T-cell (primary cell): ENCODE measurements around the gene NUP153. TPM values are rescaled to one million over a fixed set of nuclear protein-coding genes. Genes with fewer than 3 reads are reported as not detected.
"Not testable (repeated sequence)": the region's sequence is repeated elsewhere in the genome, so short reads cannot be mapped to it uniquely, and the experiment has no call there.

Experiments
- ATAC-seq, 4 experiments: fragments of 200-7000 bp in 3 of 4; fragments of 150-1000 bp in 1 of 4; cut with Tn5 transposase; replicated peaks in 1 of 4; 1 replicate in 3 of 4; 2 replicates in 1 of 4; pipeline ENCODE4 v1.10.0; 2021; ENCODE audit warnings: moderate library complexity in 3 of 4, mild to moderate bottlenecking in 2 of 4, moderate number of reproducible peaks in 1 of 4
- CTCF ChIA-PET, 2 donors: fragments of 300-600 bp; sonication (Branson Sonifier 250); formaldehyde crosslinking; loops; one replicate each; lab custom pipeline; 2022; ENCODE audit warnings: antibody characterized with exemption in 2 of 2; lab: Charles Lee
- POLR2A ChIA-PET, 2 donors: fragments of 300-600 bp; sonication (Branson Sonifier 250); formaldehyde crosslinking; loops; one replicate each; lab custom pipeline; 2022; ENCODE audit warnings: antibody characterized with exemption in 2 of 2; lab: Charles Lee
- DNase-seq, 35 experiments: peaks; one replicate each; pipeline versions ENCODE4 v3.0.0 to v3.0.0-alpha.2; 2013 to 2023
- H3K27ac ChIP-seq: one replicate; pipeline ENCODE4 v1.5.1; 2013; ENCODE audit warnings: low read length
- H3K27me3 ChIP-seq, 2 experiments: replicated peaks in 1 of 2; 1 replicate in 1 of 2; 2 replicates in 1 of 2; pipeline versions ENCODE4 v1.6.1 to v1.7.0; 2013; ENCODE audit warnings: low read length in 1 of 2, mixed read lengths in 1 of 2; ENCODE audit not compliant: control insufficient read depth in 2 of 2, insufficient read depth in 2 of 2; ENCODE audit errors: extremely low read depth in 1 of 2
- H3K36me3 ChIP-seq, 2 donors: 1 replicate in 1 of 2; 2 replicates in 1 of 2; pipeline versions ENCODE4 v1.6.1 to v1.7.0; 2013; ENCODE audit warnings: low read length in 1 of 2; ENCODE audit not compliant: control insufficient read depth in 2 of 2, insufficient read depth in 1 of 2; ENCODE audit errors: extremely low read depth in 1 of 2
- H3K4me1 ChIP-seq, 2 experiments: 1 replicate in 1 of 2; 2 replicates in 1 of 2; pipeline versions ENCODE4 v1.6.1 to v1.7.0; 2013; ENCODE audit warnings: low read length in 2 of 2, mixed read lengths in 1 of 2; ENCODE audit not compliant: insufficient read depth in 2 of 2, control insufficient read depth in 1 of 2; ENCODE audit errors: extremely low read depth in 1 of 2
- H3K4me3 ChIP-seq, 2 donors: 1 replicate in 1 of 2; 2 replicates in 1 of 2; pipeline versions ENCODE4 v1.5.1 to v1.7.0; 2013; ENCODE audit warnings: mild to moderate bottlenecking in 2 of 2, low read length in 1 of 2, moderate library complexity in 1 of 2; ENCODE audit not compliant: control insufficient read depth in 1 of 2; ENCODE audit errors: extremely low read depth in 1 of 2
- H3K9me3 ChIP-seq: 2 replicates; pipeline ENCODE4 v1.7.0; 2013
- H3K27ac Mint-ChIP-seq, 2 donors: one replicate each; pipeline ENCODE4 v1.8.0; 2020 to 2021; ENCODE audit warnings: mild to moderate bottlenecking in 2 of 2, mixed read lengths in 2 of 2
- H3K27me3 Mint-ChIP-seq, 2 donors: one replicate each; pipeline ENCODE4 v1.8.0; 2021 to 2022; ENCODE audit warnings: mixed read lengths in 2 of 2
- H3K36me3 Mint-ChIP-seq: one replicate; pipeline ENCODE4 v1.8.0; 2021; ENCODE audit warnings: mixed read lengths
- H3K4me1 Mint-ChIP-seq, 3 donors: one replicate each; pipeline ENCODE4 v1.8.0; 2020 to 2022; ENCODE audit warnings: mixed read lengths in 3 of 3, mild to moderate bottlenecking in 1 of 3
- H3K4me3 Mint-ChIP-seq, 3 donors: one replicate each; pipeline ENCODE4 v1.8.0; 2020 to 2022; ENCODE audit warnings: mild to moderate bottlenecking in 3 of 3, mixed read lengths in 3 of 3, moderate library complexity in 3 of 3
- H3K9me3 Mint-ChIP-seq, 3 donors: one replicate each; pipeline ENCODE4 v1.8.0; 2020 to 2022; ENCODE audit warnings: mixed read lengths in 3 of 3
- WGBS: methylation state at CpG from one replicate; pipeline ENCODE4 v1.1.5; 2013; ENCODE audit warnings: missing lambda C conversion rate; ENCODE audit not compliant: insufficient coverage; 5-methylcytosine and 5-hydroxymethylcytosine counted together
- total RNA-seq, 35 experiments: library from RNA in 6 of 35; stranded (reverse) in 6 of 35; fragments of 120-200 nt in 1 of 35; gene quantifications; one replicate each; pipeline versions ENCODE4 v1.2.1 to v1.2.4 and lab custom pipeline; 2013 to 2026

NUP153 gene
- total RNA-seq, 5 donors from 2014 or later (not counting 1 experiment from before 2014, with no cell fraction given), result 46.4 to 58.5 (median 54.2) TPM

- 70% methylated on average over 5 of the region's 5 CpGs for WGBS
- H3K4me3 ChIP-seq, result no peak overlapping the region
- H3K36me3 Mint-ChIP-seq, result peaks cover 6% of the 10 kb centered on the region
- no peak overlapping the region for H3K4me3 Mint-ChIP-seq
- H3K4me1 Mint-ChIP-seq, result peaks cover 0 to 2% (median 0%) of the 10 kb centered on the region in 3 donors
- ChIA-PET POLR2A (no interaction called here), CTCF (interaction anchor here in 1 of 2 donors (0.5 kb wide), 1 partner anchor 64 kb away, joined by 5 read pairs; no protein-coding TSS in a partner anchor)
- H3K9me3 Mint-ChIP-seq, result peaks cover 16 to 21% (median 18%) of the 10 kb centered on the region in 3 donors
- no peaks in the 10 kb centered on the region for H3K36me3 ChIP-seq
- no peaks in the 10 kb centered on the region for H3K9me3 ChIP-seq
- H3K27me3 ChIP-seq, result peaks cover 0 to 18% of the 10 kb centered on the region in 2 experiments
- peaks cover 5 to 8% of the 10 kb centered on the region in 2 donors for H3K27me3 Mint-ChIP-seq
- H3K27ac ChIP-seq, result no peak overlapping the region
- no peak for ATAC-seq
- no peak overlapping the region for H3K27ac Mint-ChIP-seq
- no peak for DNase-seq
- H3K4me1 ChIP-seq, result no peaks in the 10 kb centered on the region
These were observed 34.0 kb upstream of the NUP153 start for GRCh38 chr6:17740559-17741220.

DNA sequence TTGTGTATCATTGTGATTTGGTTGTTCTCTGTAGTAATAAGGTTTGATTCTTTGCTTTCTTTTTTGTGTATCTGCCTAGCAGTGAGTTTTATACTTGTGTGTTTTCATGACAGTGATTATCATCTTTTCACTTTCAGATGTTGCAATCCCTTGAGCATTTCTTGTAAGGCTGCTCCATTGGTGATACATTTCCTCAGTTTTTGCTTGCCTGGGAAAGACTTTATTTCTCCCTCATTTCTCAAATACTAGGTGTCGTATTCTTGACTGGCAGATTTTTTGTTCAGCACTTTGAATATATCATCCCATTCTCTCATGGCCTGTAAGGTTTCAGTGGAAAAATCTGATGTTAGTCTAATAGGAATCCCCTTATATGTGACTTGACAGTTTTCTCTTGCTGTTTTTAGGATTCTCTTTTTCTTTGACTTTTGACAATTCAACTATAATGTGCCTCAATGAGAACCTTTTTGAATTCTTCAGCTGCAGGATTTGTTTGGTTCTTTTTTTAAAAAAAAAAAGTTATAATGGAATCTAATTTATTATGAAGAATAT lies 31.1 kb upstream of the NUP153 start:
- WGBS, result no CpG with 5 or more reads among the region's 1 CpG
- no peak for DNase-seq
- Mint-ChIP-seq H3K27me3 (peaks cover 5 to 8% of the 10 kb centered on the region in 2 donors), H3K4me3 (no peak overlapping the region), H3K36me3 (peaks cover 6% of the 10 kb centered on the region), H3K9me3 (peaks cover 16 to 21% (median 18%) of the 10 kb centered on the region in 3 donors), H3K4me1 (no peaks in the 10 kb centered on the region), H3K27ac (no peak overlapping the region)
- no peaks in the 10 kb centered on the region for H3K9me3 ChIP-seq
- ChIA-PET POLR2A (no interaction called here), CTCF (no interaction called here)
- H3K4me3 ChIP-seq, result no peak overlapping the region
- H3K27ac ChIP-seq, result no peak overlapping the region
- peaks cover 0 to 14% of the 10 kb centered on the region in 2 experiments for H3K27me3 ChIP-seq
- no peaks in the 10 kb centered on the region for H3K4me1 ChIP-seq
- no peak for ATAC-seq
- H3K36me3 ChIP-seq, result no peaks in the 10 kb centered on the region

- WGBS, result no CpG with 5 or more reads among the region's 27 CpGs
- CTCF ChIA-PET, H3K9me3 ChIP-seq: not testable (repeated sequence)
These were observed 28.6 kb upstream of the NUP153 start for GRCh38 chr6:17735311-17735710.

GRCh38 chr6:17730078-17730704 lies 23.5 kb upstream of the NUP153 start:
- Histone ChIP-seq H3K27ac (no peak overlapping the region), H3K4me3 (no peak overlapping the region), H3K9me3 (no peaks in the 10 kb centered on the region), H3K36me3 (no peaks in the 10 kb centered on the region), H3K27me3 (peaks cover 0 to 4% of the 10 kb centered on the region in 2 experiments), H3K4me1 (no peaks in the 10 kb centered on the region)
- POLR2A ChIA-PET, result no interaction called here
- no peaks in the 10 kb centered on the region for H3K36me3 Mint-ChIP-seq
- CTCF ChIA-PET, result no interaction called here
- no peaks in the 10 kb centered on the region for H3K4me1 Mint-ChIP-seq
- H3K9me3 Mint-ChIP-seq, result no peaks in the 10 kb centered on the region
- DNase-seq, result no peak
- H3K27ac Mint-ChIP-seq, result no peak overlapping the region
- no peaks in the 10 kb centered on the region for H3K27me3 Mint-ChIP-seq
- no CpG with 5 or more reads among the region's 6 CpGs for WGBS
- no peak for ATAC-seq
- H3K4me3 Mint-ChIP-seq, result no peak overlapping the region

More at GRCh38 chr6:17735311-17735710, 28.6 kb upstream of the NUP153 start:
- H3K4me3 Mint-ChIP-seq, H3K4me3 ChIP-seq, H3K36me3 ChIP-seq, H3K27me3 ChIP-seq, H3K36me3 Mint-ChIP-seq, H3K4me1 Mint-ChIP-seq, DNase-seq, H3K27ac ChIP-seq, ATAC-seq, H3K27ac Mint-ChIP-seq, POLR2A ChIA-PET, H3K27me3 Mint-ChIP-seq, H3K4me1 ChIP-seq: not testable (repeated sequence)
- H3K9me3 Mint-ChIP-seq, result peaks cover 13 to 21% (median 18%) of the 10 kb centered on the region in 3 donors

- no peaks in the 10 kb centered on the region for H3K4me1 ChIP-seq
- Mint-ChIP-seq H3K27ac (no peak overlapping the region), H3K9me3 (no peaks in the 10 kb centered on the region), H3K36me3 (no peaks in the 10 kb centered on the region), H3K27me3 (no peaks in the 10 kb centered on the region), H3K4me3 (no peak overlapping the region), H3K4me1 (no peaks in the 10 kb centered on the region)
- no peaks in the 10 kb centered on the region for H3K36me3 ChIP-seq
- POLR2A ChIA-PET, result no interaction called here
- H3K27ac ChIP-seq, result no peak overlapping the region
- DNase-seq (no peak), ATAC-seq (no peak)
- H3K4me3 ChIP-seq, result no peak overlapping the region
- 88% methylated on average over 5 of the region's 12 CpGs for WGBS
- CTCF ChIA-PET, result interaction anchor here in 1 of 2 donors (0.7 kb wide), 1 partner anchor 75 kb away, joined by 9 read pairs; no protein-coding TSS in a partner anchor
- peaks cover 0 to 4% of the 10 kb centered on the region in 2 experiments for H3K27me3 ChIP-seq
- no peaks in the 10 kb centered on the region for H3K9me3 ChIP-seq
These were observed 22.7 kb upstream of the NUP153 start for GRCh38 chr6:17729223-17730077.
